ENCODE results near the gene GRHL3.

GRCh38 chr1:24316645-24317044, 2.5 kb upstream of the GRHL3 start:
- TF ChIP-seq POLR2AphosphoS5 (IDR thresholded peaks at IDR 0.05; ENCODE audit: borderline replicate concordance, low read depth, low read length) (no peak), FOXP2 (optimal IDR thresholded peaks at IDR 0.05; ENCODE audit: control extremely low read depth, extremely low read length, insufficient read depth) (no peak)

Measured in SK-N-MC (cell line).